Subcutaneous adipose tissue (tissue), 4 donors: ENCODE measurements around the gene GRAMD4. TPM values are rescaled to one million over a fixed set of nuclear protein-coding genes. Genes with fewer than 3 reads are reported as not detected.

Experiments used
- total RNA-seq, 4 donors: library from RNA; depleted of rRNA; stranded (reverse); fragments of >200 nt; gene quantifications; one replicate each; pipeline ENCODE4 v1.1.0, GENCODE V29; 2016
- TF ChIP-seq, protein P1 (sequence below): fragments of 450-650 bp; IDR thresholded peaks from one replicate; pipeline ENCODE4 v1.5.1; 2016; ENCODE audit warnings: low read depth, mild to moderate bottlenecking, control low read depth, antibody characterized with exemption, moderate library complexity

Gene GRAMD4
- total RNA-seq, 4 donors from 2014 or later = 9.9 to 39.4 (median 23.0) TPM

DNA sequence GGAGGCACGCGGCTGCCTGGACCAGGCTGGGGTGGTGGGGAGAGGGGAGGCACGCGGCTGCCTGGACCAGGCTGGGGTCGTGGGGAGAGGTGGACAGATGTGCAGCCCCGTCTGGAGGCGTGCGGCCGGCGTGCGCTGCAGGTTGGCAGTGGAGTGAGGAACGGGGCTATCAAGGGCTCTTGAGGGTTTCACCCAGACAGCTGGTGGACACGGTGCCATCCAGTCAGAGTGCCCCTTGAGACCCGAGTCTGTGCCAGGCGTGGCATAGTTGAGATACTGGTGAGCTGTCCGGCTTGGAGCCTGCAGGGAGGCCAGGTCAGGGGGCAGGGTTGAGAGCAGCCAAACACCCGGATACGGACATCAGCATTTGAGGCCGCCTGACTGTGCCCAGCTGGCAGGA, 1.5 kb upstream of the GRAMD4 start:
- TF ChIP-seq, protein P1, sequence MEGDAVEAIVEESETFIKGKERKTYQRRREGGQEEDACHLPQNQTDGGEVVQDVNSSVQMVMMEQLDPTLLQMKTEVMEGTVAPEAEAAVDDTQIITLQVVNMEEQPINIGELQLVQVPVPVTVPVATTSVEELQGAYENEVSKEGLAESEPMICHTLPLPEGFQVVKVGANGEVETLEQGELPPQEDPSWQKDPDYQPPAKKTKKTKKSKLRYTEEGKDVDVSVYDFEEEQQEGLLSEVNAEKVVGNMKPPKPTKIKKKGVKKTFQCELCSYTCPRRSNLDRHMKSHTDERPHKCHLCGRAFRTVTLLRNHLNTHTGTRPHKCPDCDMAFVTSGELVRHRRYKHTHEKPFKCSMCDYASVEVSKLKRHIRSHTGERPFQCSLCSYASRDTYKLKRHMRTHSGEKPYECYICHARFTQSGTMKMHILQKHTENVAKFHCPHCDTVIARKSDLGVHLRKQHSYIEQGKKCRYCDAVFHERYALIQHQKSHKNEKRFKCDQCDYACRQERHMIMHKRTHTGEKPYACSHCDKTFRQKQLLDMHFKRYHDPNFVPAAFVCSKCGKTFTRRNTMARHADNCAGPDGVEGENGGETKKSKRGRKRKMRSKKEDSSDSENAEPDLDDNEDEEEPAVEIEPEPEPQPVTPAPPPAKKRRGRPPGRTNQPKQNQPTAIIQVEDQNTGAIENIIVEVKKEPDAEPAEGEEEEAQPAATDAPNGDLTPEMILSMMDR = no peak

GRCh38 chr22:46619240-46619829, 851 bp upstream of the GRAMD4 start:
- TF ChIP-seq, protein P1 = no peak

GRCh38 chr22:46620588-46621242, 529 bp downstream of the GRAMD4 start:
- TF ChIP-seq, protein P1 = no peak

DNA sequence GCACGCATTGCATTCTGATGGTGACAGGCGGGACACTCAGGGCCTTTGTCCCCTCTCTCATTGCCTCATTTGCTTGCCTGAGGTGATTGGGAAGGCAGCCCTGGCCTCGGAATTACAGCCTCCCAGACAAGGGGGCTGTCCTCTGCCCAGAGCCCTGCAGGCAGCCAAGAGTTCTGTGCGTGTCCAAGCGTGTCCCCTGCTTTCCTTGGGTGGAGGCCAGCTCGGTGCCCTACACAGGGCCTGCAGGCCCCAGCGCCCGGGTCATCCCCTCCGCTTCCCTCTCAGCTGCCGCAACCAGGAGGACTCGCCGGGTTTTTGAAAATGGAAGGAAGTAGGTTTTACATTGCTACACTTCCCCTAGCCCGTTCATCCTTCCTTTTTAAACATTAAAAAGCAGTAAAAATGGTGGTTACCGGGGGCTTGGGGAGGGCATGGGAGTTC, 1.9 kb downstream of the GRAMD4 start:
- TF ChIP-seq, protein P1 = no peak

- TF ChIP-seq, protein P1 = no peak
These were observed 5.1 kb downstream of the GRAMD4 start for GRCh38 chr22:46625113-46625842.

DNA sequence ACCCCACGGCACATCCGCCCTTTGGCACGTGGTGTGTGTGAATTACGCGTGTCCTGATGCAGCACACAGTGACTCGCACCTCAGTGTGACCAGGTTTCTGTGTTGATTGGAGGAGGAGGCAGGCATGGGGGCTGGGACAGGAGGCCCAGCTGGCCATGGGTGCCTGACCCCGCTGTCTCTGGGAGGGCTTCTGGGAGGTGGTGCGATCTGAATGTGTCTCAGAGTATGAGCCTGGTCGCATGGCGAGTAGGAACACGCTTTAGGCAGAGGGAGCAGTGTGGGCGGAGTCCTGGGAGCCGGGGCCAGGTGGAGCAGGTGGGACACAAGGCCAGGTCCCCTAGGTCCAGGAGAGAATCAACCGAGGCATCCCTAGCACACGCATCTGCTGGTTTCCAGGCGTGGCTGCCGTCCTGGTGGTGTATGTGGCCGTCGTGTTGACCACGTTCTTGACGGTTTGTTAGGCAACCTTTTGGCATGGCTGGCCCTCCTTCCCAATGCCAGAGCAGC, 5.7 kb downstream of the GRAMD4 start:
- TF ChIP-seq, protein P1 = no peak

GRCh38 chr22:46626356-46626755, 6.2 kb downstream of the GRAMD4 start:
- TF ChIP-seq, protein P1 = no peak
